ENCODE data around the gene GSTM5.
"Not testable (repeated sequence)": the region's sequence is repeated elsewhere in the genome, so short reads cannot be mapped to it uniquely, and the experiment has no call there.

Gene GSTM5

GRCh38 chr1:109765483-109765815, 53.4 kb downstream of the GSTM5 start:
- no peak for DNase-seq (ENCODE audit: low read depth, low spot score)
- no peak overlapping the region for H3K4me3 ChIP-seq (ENCODE audit: low read depth, low read length)
- in situ Hi-C loops (cut with HindIII; ENCODE audit: low sequenced_read_pairs), result no loop called here
- TF ChIP-seq CTCF (IDR thresholded peaks at IDR 0.05; ENCODE audit: low read depth, low read length), result no peak

GRCh38 chr1:109765896-109766615, 54.0 kb downstream of the GSTM5 start:
- H3K4me3 ChIP-seq (ENCODE audit: low read depth, low read length), result no peak overlapping the region
- no peak for TF ChIP-seq CTCF (IDR thresholded peaks at IDR 0.05; ENCODE audit: low read depth, low read length)
- no peak for DNase-seq (ENCODE audit: low read depth, low spot score)
- in situ Hi-C loops (cut with HindIII; ENCODE audit: low sequenced_read_pairs), result no loop called here

GRCh38 chr1:109766991-109767636, 55.1 kb downstream of the GSTM5 start:
- H3K4me3 ChIP-seq (ENCODE audit: low read depth, low read length); DNase-seq (ENCODE audit: low read depth, low spot score); in situ Hi-C loops (cut with HindIII; ENCODE audit: low sequenced_read_pairs): not testable (repeated sequence)

Measured in astrocyte of the spinal cord (primary cell).